Measurements from ENCODE around the gene TXNRD2. TPM values are rescaled to one million over a fixed set of nuclear protein-coding genes. Genes with fewer than 3 reads are reported as not detected.
"Not testable (repeated sequence)": the region's sequence is repeated elsewhere in the genome, so short reads cannot be mapped to it uniquely, and the experiment has no call there.

Gene TXNRD2
- total RNA-seq, 4 donors from 2014 or later, result 12.1 to 28.9 (median 21.6) TPM

- Histone ChIP-seq H3K27ac (no peak overlapping the region), H3K4me3 (no peak overlapping the region), H3K36me3 (no peaks in the 10 kb centered on the region), H3K27me3 (no peaks in the 10 kb centered on the region), H3K9me3 (no peaks in the 10 kb centered on the region), H3K4me1 (no peaks in the 10 kb centered on the region)
- no peak for TF ChIP-seq POLR2A (IDR thresholded peaks at IDR 0.05)
- no peak for TF ChIP-seq POLR2AphosphoS5 (IDR thresholded peaks at IDR 0.05)
- no peak for TF ChIP-seq CTCF (IDR thresholded peaks at IDR 0.05)
- TF ChIP-seq EP300 (IDR thresholded peaks at IDR 0.05; ENCODE audit: low read depth), result no peak
- intact Hi-C loops (cut with DNase I; ENCODE audit: low total_unique reads) (no loop called here), in situ Hi-C loops (cut with MboI; ENCODE audit: low pct_ligation_motif_present in 1 of 4, low pct_unique_long_range_greater_than_20kb in 1 of 4, low sequenced_read_pairs in 3 of 4) (no loop called here)
- DNase-seq, result no peak
Observed at GRCh38 chr22:19834599-19834998, 107.0 kb downstream of the TXNRD2 start.

- H3K4me3 ChIP-seq; DNase-seq; H3K9me3 ChIP-seq; H3K4me1 ChIP-seq; H3K27ac ChIP-seq; H3K27me3 ChIP-seq; in situ Hi-C loops (cut with MboI; ENCODE audit: low pct_ligation_motif_present in 1 of 4, low pct_unique_long_range_greater_than_20kb in 1 of 4, low sequenced_read_pairs in 3 of 4); intact Hi-C loops (cut with DNase I; ENCODE audit: low total_unique reads); H3K36me3 ChIP-seq: not testable (repeated sequence)
- 87 to 91% methylated on average over 3 to 9 of the region's 9 CpGs for WGBS, 2 donors (ENCODE audit: low coverage in 1 of 2)
Observed at GRCh38 chr22:19833327-19833726, 108.3 kb downstream of the TXNRD2 start.

- TF ChIP-seq CTCF (IDR thresholded peaks at IDR 0.05) (no peak), EP300 (IDR thresholded peaks at IDR 0.05; ENCODE audit: low read depth) (no peak), POLR2AphosphoS5 (IDR thresholded peaks at IDR 0.05) (no peak), POLR2A (IDR thresholded peaks at IDR 0.05) (no peak)
- Histone ChIP-seq H3K27ac (no peak overlapping the region), H3K4me3 (no peak overlapping the region), H3K27me3 (no peaks in the 10 kb centered on the region), H3K9me3 (no peaks in the 10 kb centered on the region), H3K36me3 (no peaks in the 10 kb centered on the region), H3K4me1 (no peaks in the 10 kb centered on the region)
- intact Hi-C loops (cut with DNase I; ENCODE audit: low total_unique reads) (no loop called here), in situ Hi-C loops (cut with MboI; ENCODE audit: low pct_ligation_motif_present in 1 of 4, low pct_unique_long_range_greater_than_20kb in 1 of 4, low sequenced_read_pairs in 3 of 4) (no loop called here)
- DNase-seq, result no peak
- 83 to 87% methylated on average over 7 of the region's 7 CpGs for WGBS, 2 donors (ENCODE audit: low coverage in 1 of 2)
Observed at GRCh38 chr22:19832476-19833108, 109.0 kb downstream of the TXNRD2 start.

- H3K4me3 ChIP-seq; H3K36me3 ChIP-seq; H3K4me1 ChIP-seq; intact Hi-C loops (cut with DNase I; ENCODE audit: low total_unique reads); H3K27me3 ChIP-seq; DNase-seq; in situ Hi-C loops (cut with MboI; ENCODE audit: low pct_ligation_motif_present in 1 of 4, low pct_unique_long_range_greater_than_20kb in 1 of 4, low sequenced_read_pairs in 3 of 4); H3K27ac ChIP-seq; H3K9me3 ChIP-seq: not testable (repeated sequence)
- 82% methylated on average over 3 of the region's 3 CpGs; no CpG with 5 or more reads in 1 of the 2 donors for WGBS, 2 donors (ENCODE audit: low coverage in 1 of 2)
Observed at GRCh38 chr22:19831979-19832378, 109.6 kb downstream of the TXNRD2 start.

GRCh38 chr22:19831016-19831415 lies 110.6 kb downstream of the TXNRD2 start:
- no peaks in the 10 kb centered on the region for H3K9me3 ChIP-seq
- in situ Hi-C loops (cut with MboI; ENCODE audit: low pct_ligation_motif_present in 1 of 4, low pct_unique_long_range_greater_than_20kb in 1 of 4, low sequenced_read_pairs in 3 of 4) (no loop called here), intact Hi-C loops (cut with DNase I; ENCODE audit: low total_unique reads) (no loop called here)
- WGBS, 2 donors (ENCODE audit: low coverage in 1 of 2), result 88 to 93% methylated on average over 6 of the region's 6 CpGs
- no peaks in the 10 kb centered on the region for H3K27me3 ChIP-seq
- H3K27ac ChIP-seq, result no peak overlapping the region
- no peak for DNase-seq
- no peak overlapping the region for H3K4me3 ChIP-seq
- TF ChIP-seq POLR2AphosphoS5 (IDR thresholded peaks at IDR 0.05), result no peak
- TF ChIP-seq POLR2A (IDR thresholded peaks at IDR 0.05), result no peak
- no peak for TF ChIP-seq CTCF (IDR thresholded peaks at IDR 0.05)
- TF ChIP-seq EP300 (IDR thresholded peaks at IDR 0.05; ENCODE audit: low read depth), result no peak
- H3K36me3 ChIP-seq, result no peaks in the 10 kb centered on the region
- no peaks in the 10 kb centered on the region for H3K4me1 ChIP-seq
